HL-60 (cell line): Measurements from ENCODE around the gene MGAT4A.

Experiments used
- GABPA ChIP-seq: IDR thresholded peaks from 2 replicates; pipeline ENCODE4 v1.6.1; 2012; ENCODE audit warnings: low read depth
- POLR2AphosphoS5 ChIP-seq: IDR thresholded peaks from 2 replicates; pipeline ENCODE4 v1.6.1; 2012; ENCODE audit warnings: low read depth
- REST ChIP-seq: IDR thresholded peaks from 2 replicates; pipeline ENCODE4 v1.6.1; 2012; ENCODE audit warnings: low read depth; ENCODE audit not compliant: insufficient replicate concordance
- SPI1 ChIP-seq: IDR thresholded peaks from 2 replicates; pipeline ENCODE4 v1.6.1; 2012; ENCODE audit warnings: low read depth, mild to moderate bottlenecking, borderline replicate concordance
- TF ChIP-seq, protein P1 (sequence below): IDR thresholded peaks from one replicate; pipeline ENCODE4 v1.5.1; 2011; ENCODE audit warnings: low read length, control low read depth, inconsistent platforms; ENCODE audit not compliant: insufficient read depth

GRCh38 chr2:98776136-98776535 is 45.2 kb upstream of the MGAT4A start:
- TF ChIP-seq, protein P1, sequence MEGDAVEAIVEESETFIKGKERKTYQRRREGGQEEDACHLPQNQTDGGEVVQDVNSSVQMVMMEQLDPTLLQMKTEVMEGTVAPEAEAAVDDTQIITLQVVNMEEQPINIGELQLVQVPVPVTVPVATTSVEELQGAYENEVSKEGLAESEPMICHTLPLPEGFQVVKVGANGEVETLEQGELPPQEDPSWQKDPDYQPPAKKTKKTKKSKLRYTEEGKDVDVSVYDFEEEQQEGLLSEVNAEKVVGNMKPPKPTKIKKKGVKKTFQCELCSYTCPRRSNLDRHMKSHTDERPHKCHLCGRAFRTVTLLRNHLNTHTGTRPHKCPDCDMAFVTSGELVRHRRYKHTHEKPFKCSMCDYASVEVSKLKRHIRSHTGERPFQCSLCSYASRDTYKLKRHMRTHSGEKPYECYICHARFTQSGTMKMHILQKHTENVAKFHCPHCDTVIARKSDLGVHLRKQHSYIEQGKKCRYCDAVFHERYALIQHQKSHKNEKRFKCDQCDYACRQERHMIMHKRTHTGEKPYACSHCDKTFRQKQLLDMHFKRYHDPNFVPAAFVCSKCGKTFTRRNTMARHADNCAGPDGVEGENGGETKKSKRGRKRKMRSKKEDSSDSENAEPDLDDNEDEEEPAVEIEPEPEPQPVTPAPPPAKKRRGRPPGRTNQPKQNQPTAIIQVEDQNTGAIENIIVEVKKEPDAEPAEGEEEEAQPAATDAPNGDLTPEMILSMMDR = no peak
- TF ChIP-seq POLR2AphosphoS5 = no peak
- TF ChIP-seq GABPA = no peak
- no peak for TF ChIP-seq REST
- no peak for TF ChIP-seq SPI1
